ENCODE results near the gene AGER. TPM values are rescaled to one million over a fixed set of nuclear protein-coding genes. Genes with fewer than 3 reads are reported as not detected.
A peak's percentile ranks its signal among the peaks of the same experiment; 100 is the strongest.

AGER gene
- total and polyA plus RNA-seq, 2 of the 4 experiments (the other 2 are of a cell fraction), result 0.18 to 4.2 TPM

DNA sequence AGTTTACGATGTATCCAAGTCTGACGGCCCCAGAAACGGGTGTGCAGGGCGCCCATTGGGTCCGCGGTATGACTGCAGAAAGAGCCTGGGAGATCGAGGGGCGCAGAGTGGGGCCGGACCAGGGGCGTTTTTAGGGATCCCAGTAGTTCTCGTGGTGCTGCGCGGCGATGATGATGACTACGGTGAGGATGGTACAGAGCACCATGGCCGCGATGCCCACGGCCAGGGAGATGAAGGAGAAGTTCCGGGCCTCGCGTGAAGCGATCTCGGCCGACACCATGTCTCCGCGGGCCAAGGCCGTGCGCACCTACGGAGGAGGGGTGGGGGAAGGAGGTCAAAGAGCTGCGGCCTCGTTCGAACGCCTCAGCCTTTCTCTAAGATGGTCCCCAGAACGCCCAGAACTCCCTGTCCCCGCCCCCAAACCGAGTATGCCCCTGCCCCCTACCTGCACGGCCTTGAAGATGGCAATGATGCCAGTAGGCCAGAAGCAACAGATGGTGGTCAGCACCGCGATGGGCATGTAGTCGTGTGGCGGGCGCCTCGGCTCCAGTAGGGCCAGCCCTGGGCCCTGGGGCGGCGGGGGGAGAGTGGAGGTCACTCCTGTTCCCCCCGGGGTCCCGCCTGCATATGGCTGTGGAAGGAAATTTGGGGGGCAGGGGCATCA lies 34.8 kb downstream of the AGER start:
- Histone ChIP-seq H4K8ac (ENCODE audit: low read depth in 2 of 2, low read length in 2 of 2) (no peak overlapping the region), H3K4me2 (ENCODE audit: low read depth, low read length) (no peak overlapping the region), H3K4me3 (ENCODE audit: insufficient read depth, low read depth, low read length) (no peak overlapping the region), H3K36me3 (ENCODE audit: control insufficient read depth, insufficient read depth, low read length) (peaks cover 2% of the 10 kb centered on the region; the same call in 1 of the 2 replicates), H3K9ac (ENCODE audit: low read depth, low read length) (no peak overlapping the region), H2AFZ (replicated peaks; ENCODE audit: low read length, poor library complexity) (peak overlapping the region; percentile 18), H2BK15ac (ENCODE audit: low read depth, low read length) (no peak overlapping the region), H3K9me3 (ENCODE audit: control insufficient read depth, insufficient read depth, low read length) (peaks cover 2% of the 10 kb centered on the region; the same call in 1 of the 2 replicates), H3K14ac (replicated peaks; ENCODE audit: low read depth, low read length) (no peak overlapping the region), H2AK5ac (ENCODE audit: low read depth, low read length) (no peak overlapping the region), H2AK9ac (replicated peaks; ENCODE audit: low read depth, low read length, poor library complexity) (no peak overlapping the region), H4K91ac (ENCODE audit: insufficient read depth, low read depth, low read length) (no peak overlapping the region), H2BK5ac (ENCODE audit: low read depth, low read length, poor library complexity, severe bottlenecking) (no peak overlapping the region), H3K79me1 (ENCODE audit: low read depth in 1 of 2, low read length in 2 of 2) (peaks cover 0 to 17% of the 10 kb centered on the region in 2 experiments; a peak in 2 of 4 replicates), H3K23ac (ENCODE audit: low read depth, low read length) (no peak overlapping the region), H3K4ac (ENCODE audit: low read depth, low read length) (no peak overlapping the region), H3K18ac (ENCODE audit: low read depth, low read length) (no peak overlapping the region), H2BK20ac (ENCODE audit: low read depth, low read length) (no peak overlapping the region), H3K27ac (ENCODE audit: insufficient read depth, low read length) (no peak overlapping the region), H2BK120ac (ENCODE audit: low read depth, low read length) (no peak overlapping the region), H3K27me3 (ENCODE audit: control insufficient read depth, insufficient read depth, low read length) (peaks cover 26% of the 10 kb centered on the region), H4K5ac (ENCODE audit: low read depth, low read length) (no peak overlapping the region), H3K4me1 (ENCODE audit: control insufficient read depth, insufficient read depth, low read length) (peaks cover 19% of the 10 kb centered on the region), H3K9me1 (ENCODE audit: insufficient read depth, low read length) (0 out of 2 replicates have a peak, but pooled peaks cover 4% of the 10 kb centered on the region), H4K20me1 (ENCODE audit: insufficient read depth, low read length) (no peaks in the 10 kb centered on the region), H3K56ac (ENCODE audit: extremely low read depth, insufficient read depth, low read length) (no peak overlapping the region)
- TF ChIP-seq POLR2A (IDR thresholded peaks at IDR 0.05; ENCODE audit: low read depth, low read length) (no peak), MAFK (IDR thresholded peaks at IDR 0.05; ENCODE audit: low read depth, low read length) (no peak), FOS (IDR thresholded peaks at IDR 0.05; ENCODE audit: low read depth, low read length) (no peak), BHLHE40 (IDR thresholded peaks at IDR 0.05; ENCODE audit: low read depth, low read length) (no peak), MXI1 (IDR thresholded peaks at IDR 0.05; ENCODE audit: borderline replicate concordance, low read depth, low read length) (no peak), CHD1 (IDR thresholded peaks at IDR 0.05; ENCODE audit: low read depth, low read length) (no peak), RCOR1 (IDR thresholded peaks at IDR 0.05; ENCODE audit: insufficient replicate concordance, low read length) (no peak), CEBPB (IDR thresholded peaks at IDR 0.05; ENCODE audit: low read depth, low read length) (no peak), RFX5 (IDR thresholded peaks at IDR 0.05; ENCODE audit: low read depth, low read length) (no peak), SMC3 (IDR thresholded peaks at IDR 0.05; ENCODE audit: low read depth, low read length) (no peak), RAD21 (IDR thresholded peaks at IDR 0.05; ENCODE audit: low read length) (no peak), MAZ (IDR thresholded peaks at IDR 0.05; ENCODE audit: borderline replicate concordance, low read depth, low read length) (no peak), NFE2L2 (IDR thresholded peaks at IDR 0.05; ENCODE audit: low read depth, low read length) (no peak)
- TF ChIP-seq, protein P1, sequence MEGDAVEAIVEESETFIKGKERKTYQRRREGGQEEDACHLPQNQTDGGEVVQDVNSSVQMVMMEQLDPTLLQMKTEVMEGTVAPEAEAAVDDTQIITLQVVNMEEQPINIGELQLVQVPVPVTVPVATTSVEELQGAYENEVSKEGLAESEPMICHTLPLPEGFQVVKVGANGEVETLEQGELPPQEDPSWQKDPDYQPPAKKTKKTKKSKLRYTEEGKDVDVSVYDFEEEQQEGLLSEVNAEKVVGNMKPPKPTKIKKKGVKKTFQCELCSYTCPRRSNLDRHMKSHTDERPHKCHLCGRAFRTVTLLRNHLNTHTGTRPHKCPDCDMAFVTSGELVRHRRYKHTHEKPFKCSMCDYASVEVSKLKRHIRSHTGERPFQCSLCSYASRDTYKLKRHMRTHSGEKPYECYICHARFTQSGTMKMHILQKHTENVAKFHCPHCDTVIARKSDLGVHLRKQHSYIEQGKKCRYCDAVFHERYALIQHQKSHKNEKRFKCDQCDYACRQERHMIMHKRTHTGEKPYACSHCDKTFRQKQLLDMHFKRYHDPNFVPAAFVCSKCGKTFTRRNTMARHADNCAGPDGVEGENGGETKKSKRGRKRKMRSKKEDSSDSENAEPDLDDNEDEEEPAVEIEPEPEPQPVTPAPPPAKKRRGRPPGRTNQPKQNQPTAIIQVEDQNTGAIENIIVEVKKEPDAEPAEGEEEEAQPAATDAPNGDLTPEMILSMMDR (conservative IDR thresholded peaks at IDR 0.05; ENCODE audit: low read depth, low read length), result no peak
- TF ChIP-seq, protein P2, sequence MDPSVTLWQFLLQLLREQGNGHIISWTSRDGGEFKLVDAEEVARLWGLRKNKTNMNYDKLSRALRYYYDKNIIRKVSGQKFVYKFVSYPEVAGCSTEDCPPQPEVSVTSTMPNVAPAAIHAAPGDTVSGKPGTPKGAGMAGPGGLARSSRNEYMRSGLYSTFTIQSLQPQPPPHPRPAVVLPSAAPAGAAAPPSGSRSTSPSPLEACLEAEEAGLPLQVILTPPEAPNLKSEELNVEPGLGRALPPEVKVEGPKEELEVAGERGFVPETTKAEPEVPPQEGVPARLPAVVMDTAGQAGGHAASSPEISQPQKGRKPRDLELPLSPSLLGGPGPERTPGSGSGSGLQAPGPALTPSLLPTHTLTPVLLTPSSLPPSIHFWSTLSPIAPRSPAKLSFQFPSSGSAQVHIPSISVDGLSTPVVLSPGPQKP (IDR thresholded peaks at IDR 0.05; ENCODE audit: borderline replicate concordance, low read depth, low read length), result no peak
- TF ChIP-seq, protein P3, sequence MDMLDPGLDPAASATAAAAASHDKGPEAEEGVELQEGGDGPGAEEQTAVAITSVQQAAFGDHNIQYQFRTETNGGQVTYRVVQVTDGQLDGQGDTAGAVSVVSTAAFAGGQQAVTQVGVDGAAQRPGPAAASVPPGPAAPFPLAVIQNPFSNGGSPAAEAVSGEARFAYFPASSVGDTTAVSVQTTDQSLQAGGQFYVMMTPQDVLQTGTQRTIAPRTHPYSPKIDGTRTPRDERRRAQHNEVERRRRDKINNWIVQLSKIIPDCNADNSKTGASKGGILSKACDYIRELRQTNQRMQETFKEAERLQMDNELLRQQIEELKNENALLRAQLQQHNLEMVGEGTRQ (IDR thresholded peaks at IDR 0.05; ENCODE audit: low read depth, low read length), result no peak
- dilution Hi-C loops (cut with HindIII; ENCODE audit: low sequenced_read_pairs, unreplicated experiment), result no loop called here
- WGBS, 2 experiments (ENCODE audit: extremely low coverage in 2 of 2, insufficient read length in 1 of 2), result 39% methylated on average over 11 of the region's 47 CpGs; no CpG with 5 or more reads in 1 of the 2 experiments
- POLR2A ChIA-PET (ENCODE audit: unreplicated experiment), result no interaction called here
- intact Hi-C loops (cut with micrococcal nuclease), result no loop called here
- ATAC-seq (ENCODE audit: low read depth), result no peak
- DNase-seq, result no peak
- no TSS peak for BruUV-seq (replicated peaks)
- CTCF ChIA-PET, result no interaction called here
- in situ Hi-C loops (cut with MboI; ENCODE audit: low sequenced_read_pairs), result no loop called here

Measured in IMR-90 (cell line).